HG02610 (cell line): ENCODE measurements around the gene EPB42.
A peak's percentile ranks its signal among the peaks of the same experiment; 100 is the strongest.
"Not testable (repeated sequence)": the region's sequence is repeated elsewhere in the genome, so short reads cannot be mapped to it uniquely, and the experiment has no call there.

Experiments
- ATAC-seq: cut with Tn5 transposase; IDR thresholded peaks from one replicate; pipeline ENCODE4 v1.9.1; 2021; ENCODE audit warnings: mild to moderate bottlenecking, moderate library complexity; ENCODE audit not compliant: unreplicated experiment

The EPB42 gene

DNA sequence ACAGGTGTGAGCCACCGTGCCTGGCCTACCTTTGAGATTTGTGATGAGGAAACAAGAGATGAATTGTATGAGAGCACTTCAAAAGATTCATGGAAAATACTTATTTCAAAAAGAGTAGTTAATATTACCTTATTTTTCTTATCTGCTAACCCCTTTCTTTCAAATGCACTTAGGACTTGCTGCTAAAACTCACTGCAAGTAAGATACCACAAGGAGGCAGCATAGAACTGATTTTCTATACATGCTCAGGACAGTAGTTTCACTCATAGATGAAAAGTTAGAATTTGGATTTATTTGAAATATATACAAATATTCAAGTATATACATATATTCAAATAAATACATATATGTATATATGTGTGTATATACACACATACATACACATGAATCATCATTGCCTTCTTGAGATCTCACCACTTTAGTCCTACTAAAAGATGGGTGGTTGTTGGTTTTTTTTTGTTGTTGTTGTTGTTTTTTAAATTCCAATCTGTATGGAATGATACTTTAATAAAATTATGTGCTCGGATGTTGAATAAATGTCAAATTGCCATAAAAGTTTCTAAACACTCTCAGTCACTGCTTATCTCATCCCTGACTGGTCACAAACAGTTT is 33.2 kb downstream of the EPB42 start:
- no peak for ATAC-seq

- ATAC-seq: peak; percentile 16
Observed at GRCh38 chr15:43186003-43186353, 34.8 kb downstream of the EPB42 start.

- ATAC-seq: peak; percentile 95
Observed at GRCh38 chr15:43185157-43186002, 35.4 kb downstream of the EPB42 start, which contains the start of gene CCNDBP1. CCNDBP1 (plus strand) TSS chr15:43185403; CDS start chr15:43185499, 96 bp downstream.

- no peak for ATAC-seq
Observed at GRCh38 chr15:43184407-43185124, 36.3 kb downstream of the EPB42 start.

- ATAC-seq: no peak
Observed at GRCh38 chr15:43183270-43183669, 37.5 kb downstream of the EPB42 start.

GRCh38 chr15:43177147-43177546 is 43.7 kb downstream of the EPB42 start:
- not testable (repeated sequence) for ATAC-seq

- not testable (repeated sequence) for ATAC-seq
Observed at GRCh38 chr15:43175656-43176309, 45.0 kb downstream of the EPB42 start.

DNA sequence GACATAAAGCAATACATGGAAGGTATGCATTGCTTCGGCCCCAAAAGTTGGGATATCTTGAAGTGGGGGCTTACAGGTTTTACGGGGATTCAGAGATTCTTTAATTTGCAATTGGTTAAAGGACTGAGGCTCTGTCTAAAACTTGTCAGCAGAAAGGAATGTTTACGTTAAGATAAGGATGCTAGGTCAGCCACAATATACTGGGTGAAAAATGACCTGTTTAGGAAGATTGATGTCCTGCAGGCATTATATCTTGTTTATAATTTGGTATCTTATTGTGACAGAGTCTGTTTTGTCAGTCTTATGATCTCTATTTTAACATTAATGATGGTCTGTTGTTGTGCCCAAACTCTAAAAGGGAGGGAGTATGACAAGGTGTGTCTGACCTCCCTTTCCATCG is 50.9 kb downstream of the EPB42 start:
- ATAC-seq: no peak

DNA sequence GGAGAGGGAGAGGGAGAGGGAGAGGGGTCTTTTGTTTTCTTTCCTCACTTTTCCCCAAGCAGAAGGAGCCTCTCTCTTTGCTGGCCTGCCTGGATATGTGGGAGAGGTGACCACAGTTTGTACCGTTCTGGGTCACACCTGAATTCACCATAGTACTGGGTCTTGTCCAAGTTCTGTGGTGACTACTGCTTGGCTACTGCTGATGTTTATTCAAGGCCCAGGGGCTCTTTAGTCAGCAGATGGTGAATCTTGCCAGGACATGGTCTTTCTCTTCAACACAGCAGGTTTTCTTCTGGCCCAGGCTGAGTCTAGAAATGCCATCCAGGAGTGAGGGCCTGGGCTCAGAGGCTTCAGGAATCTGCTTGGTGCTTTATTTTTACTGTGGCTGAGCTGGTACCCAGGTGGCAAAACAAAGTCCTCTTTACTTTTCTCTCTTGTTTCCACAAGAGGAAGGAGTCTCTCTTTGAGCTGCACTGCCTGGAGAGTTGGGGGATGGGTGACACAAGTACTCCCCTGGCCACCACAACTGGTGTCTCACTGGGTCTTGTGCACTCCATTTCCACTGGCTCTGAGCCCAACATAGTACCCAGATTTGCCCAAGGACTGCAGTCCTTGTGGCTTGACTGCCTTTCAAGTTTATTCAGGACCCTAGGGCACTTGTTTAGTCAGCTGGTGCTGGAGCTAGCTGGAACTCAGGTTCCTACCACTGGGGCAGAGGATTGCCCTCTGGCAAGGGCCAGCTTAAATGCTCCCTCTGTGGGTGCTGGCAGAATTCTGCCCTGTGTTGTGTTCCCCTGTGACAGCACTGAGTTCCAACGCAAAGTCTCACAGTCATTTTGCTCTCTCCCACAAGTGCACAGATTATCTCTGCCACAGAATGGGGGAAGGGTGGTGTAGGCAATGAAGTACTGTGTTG is 52.4 kb downstream of the EPB42 start:
- ATAC-seq: no peak

DNA sequence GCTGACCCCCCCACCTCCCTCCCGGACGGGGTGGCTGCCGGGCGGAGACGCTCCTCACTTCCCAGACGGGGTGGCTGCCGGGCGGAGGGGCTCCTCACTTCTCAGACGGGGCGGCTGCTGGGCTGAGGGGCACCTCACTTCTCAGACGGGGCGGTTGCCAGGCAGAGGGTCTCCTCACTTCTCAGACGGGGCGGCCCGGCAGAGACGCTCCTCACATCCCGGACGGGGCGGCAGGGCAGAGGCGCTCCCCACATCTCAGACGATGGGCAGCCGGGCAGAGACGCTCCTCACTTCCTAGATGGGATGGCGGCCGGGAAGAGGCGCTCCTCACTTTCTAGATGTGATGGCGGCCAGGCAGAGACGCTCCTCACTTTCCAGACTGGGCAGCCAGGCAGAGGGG is 53.6 kb downstream of the EPB42 start:
- ATAC-seq: not testable (repeated sequence)

DNA sequence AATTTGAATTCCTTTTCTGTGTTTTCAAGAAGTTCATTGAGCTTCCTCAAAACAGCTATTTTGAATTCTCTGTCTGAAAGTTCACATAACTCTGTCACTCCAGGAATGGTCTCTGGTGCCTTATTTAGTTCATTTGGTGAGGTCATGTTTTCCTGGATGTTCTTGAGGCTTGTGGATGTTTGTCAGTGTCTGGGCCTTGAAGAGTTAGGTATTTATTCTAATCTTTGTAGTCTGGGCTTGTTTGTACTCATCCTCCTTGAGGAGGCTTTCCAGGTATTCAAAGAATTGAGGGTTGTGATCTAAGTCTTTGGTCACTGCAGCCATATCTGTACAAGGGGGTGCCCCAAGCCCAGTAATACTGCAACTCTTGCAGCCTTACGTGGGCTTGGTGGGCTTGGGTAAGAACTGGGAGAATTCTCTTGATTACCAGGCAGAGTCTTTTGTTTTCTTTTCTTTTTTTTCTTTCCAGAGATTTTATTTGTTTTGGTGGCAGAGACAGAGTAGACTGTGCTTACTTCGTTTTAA is 55.0 kb downstream of the EPB42 start:
- no peak for ATAC-seq

- no peak for ATAC-seq
Observed at GRCh38 chr15:43153269-43153668, 67.5 kb downstream of the EPB42 start.

GRCh38 chr15:43151688-43152087 is 69.1 kb downstream of the EPB42 start:
- ATAC-seq: no peak

DNA sequence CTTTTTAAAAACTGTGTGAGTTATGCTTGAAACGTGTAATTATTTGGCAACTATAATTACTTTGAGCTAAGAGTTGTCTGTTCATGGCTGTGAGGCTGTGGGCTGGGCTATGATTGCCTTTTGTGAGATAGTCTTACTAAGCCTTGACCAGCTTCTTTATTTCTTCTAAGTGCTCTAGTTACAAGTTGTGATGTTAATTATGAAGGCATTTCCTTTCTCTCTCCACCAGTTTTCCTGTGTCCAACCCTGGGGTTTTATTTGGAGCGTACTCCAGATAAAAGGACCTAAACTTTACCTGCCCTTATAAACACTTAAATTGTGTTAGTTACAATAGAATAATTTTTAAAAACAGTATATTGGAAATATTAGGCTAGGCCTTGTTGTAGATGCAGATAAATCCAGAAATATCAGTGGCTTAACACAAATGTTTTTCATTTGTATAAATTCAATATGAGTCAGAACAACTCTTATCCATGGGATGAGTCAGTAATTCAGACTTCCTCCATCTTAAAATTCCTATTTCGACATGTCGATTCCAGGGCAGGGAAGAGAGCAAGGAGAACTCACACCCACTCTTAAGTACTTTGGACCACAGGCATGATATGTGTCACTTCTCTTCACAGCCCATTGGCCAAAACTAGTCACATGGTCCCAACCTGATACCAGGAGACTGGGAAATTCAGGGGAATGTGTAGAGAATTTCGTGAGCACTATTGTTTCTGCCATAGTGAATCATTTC is 70.5 kb downstream of the EPB42 start:
- no peak for ATAC-seq
